ENCODE measurements around the gene GPR146. TPM values are rescaled to one million over a fixed set of nuclear protein-coding genes. Genes with fewer than 3 reads are reported as not detected.

Gene GPR146
- total and polyA plus RNA-seq, 9 donors, result 6.1 to 25.0 (median 8.4) TPM

DNA sequence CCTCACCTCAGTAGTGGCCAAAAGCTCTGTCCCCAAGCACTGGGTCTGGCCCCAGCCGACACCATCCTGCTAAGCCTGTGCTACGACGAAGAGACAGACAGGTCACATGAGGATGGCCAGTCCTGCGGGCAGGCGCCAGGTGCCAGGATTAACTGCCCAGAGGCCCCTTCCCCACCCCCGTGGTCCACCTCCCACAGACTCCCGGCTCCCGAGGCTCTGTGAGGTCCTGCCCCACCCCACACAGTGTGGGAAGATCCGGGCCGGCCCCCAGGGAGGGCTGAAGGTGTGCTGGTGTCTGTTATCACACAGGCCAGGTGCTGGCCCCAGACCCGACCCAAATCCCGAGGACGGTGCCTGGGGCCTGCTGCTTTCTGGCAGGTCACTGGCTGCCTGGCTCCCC is 34.1 kb upstream of the GPR146 start:
- intact Hi-C loops (cut with DNase I), result no loop called here
- TF ChIP-seq, protein P1, sequence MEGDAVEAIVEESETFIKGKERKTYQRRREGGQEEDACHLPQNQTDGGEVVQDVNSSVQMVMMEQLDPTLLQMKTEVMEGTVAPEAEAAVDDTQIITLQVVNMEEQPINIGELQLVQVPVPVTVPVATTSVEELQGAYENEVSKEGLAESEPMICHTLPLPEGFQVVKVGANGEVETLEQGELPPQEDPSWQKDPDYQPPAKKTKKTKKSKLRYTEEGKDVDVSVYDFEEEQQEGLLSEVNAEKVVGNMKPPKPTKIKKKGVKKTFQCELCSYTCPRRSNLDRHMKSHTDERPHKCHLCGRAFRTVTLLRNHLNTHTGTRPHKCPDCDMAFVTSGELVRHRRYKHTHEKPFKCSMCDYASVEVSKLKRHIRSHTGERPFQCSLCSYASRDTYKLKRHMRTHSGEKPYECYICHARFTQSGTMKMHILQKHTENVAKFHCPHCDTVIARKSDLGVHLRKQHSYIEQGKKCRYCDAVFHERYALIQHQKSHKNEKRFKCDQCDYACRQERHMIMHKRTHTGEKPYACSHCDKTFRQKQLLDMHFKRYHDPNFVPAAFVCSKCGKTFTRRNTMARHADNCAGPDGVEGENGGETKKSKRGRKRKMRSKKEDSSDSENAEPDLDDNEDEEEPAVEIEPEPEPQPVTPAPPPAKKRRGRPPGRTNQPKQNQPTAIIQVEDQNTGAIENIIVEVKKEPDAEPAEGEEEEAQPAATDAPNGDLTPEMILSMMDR (IDR thresholded peaks at IDR 0.05), result no peak
- TF ChIP-seq POLR2A (IDR thresholded peaks at IDR 0.05) (no peak), EP300 (IDR thresholded peaks at IDR 0.05) (no peak)
- 74 to 82% (median 79%) methylated on average over 11 to 13 of the region's 13 CpGs for WGBS, 3 donors
- Histone ChIP-seq H3K4me3 (no peak overlapping the region), H3K4me1 (ENCODE audit: insufficient read depth) (no peaks in the 10 kb centered on the region), H3K27me3 (no peaks in the 10 kb centered on the region), H3K9me3 (no peaks in the 10 kb centered on the region), H3K27ac (peak overlapping the region in 1 of 2 donors; percentile 12), H3K36me3 (no peaks in the 10 kb centered on the region)
- DNase-seq, result no peak

DNA sequence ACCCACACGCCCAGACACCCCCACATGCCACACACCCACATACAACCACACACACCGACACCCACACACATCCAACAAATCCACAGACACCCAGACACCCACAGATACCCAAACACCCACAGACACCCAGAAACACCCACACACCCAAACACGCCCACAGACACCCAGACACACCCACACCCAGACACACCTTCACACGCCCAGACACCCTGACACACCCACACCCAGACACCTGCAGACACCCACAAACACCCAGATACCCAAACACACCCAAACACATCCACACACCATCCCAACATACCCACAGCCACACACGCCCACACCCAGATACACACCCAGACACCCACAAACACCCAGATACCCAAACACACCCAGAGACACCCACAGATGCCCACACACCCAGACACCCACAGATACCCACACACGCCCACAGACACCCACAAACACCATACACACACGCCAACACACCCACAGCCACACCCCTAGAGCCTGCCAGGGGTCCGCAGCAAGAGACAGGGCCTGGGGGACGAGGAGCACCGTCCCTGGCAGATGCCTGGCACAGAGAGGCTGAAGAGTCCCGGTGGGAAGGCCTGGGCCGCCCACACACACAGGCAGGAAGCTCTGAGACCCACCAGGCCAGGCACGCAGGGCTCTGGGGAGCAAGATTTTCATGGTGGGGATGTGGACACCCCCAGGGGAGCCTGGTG is 32.9 kb upstream of the GPR146 start:
- Histone ChIP-seq H3K27me3 (no peaks in the 10 kb centered on the region), H3K9me3 (no peaks in the 10 kb centered on the region), H3K27ac (no peak overlapping the region), H3K4me1 (ENCODE audit: insufficient read depth) (peaks cover 2% of the 10 kb centered on the region), H3K4me3 (no peak overlapping the region), H3K36me3 (no peaks in the 10 kb centered on the region)
- TF ChIP-seq EP300 (IDR thresholded peaks at IDR 0.05) (no peak), POLR2A (IDR thresholded peaks at IDR 0.05) (no peak)
- TF ChIP-seq, protein P1 (IDR thresholded peaks at IDR 0.05), result no peak
- intact Hi-C loops (cut with DNase I), result no loop called here
- whole genome bisulfite sequencing, 3 donors, result 77 to 89% (median 83%) methylated on average over 12 to 13 of the region's 13 CpGs
- no peak for DNase-seq

DNA sequence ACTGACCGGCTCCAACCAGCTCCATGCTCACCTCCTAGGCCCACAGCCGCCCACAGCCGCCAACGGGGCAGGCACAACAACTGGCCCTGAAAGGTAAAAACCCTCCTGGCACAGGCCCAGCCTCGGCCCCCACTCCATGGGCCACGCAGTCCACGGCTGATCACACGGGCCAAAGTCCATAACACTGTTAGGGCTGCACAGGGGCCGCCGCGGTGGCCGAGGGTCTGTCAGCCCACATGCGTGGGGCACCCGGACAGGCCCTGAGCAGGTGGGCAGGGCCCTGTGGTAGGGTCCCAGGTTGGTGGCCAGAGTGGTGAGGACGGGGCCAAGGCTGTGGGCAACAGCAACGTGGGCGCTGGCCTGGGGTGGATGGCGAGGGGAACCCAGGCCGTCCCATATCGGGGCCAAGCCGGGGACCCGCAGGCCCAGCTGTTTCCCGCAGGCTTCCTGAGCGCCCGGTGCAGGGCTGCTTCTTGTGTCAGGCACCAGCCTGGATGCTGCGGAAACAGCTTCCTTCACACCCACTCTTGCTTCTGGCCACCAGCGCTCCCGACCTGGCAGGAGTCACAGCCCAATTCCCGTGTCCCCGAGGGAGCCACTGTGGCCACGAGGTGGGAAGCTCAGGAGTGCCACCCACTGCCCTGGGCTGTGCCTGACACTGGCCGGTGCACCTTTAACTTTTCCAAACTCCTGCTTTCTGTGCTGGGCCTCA is 32.2 kb upstream of the GPR146 start:
- Histone ChIP-seq H3K36me3 (no peaks in the 10 kb centered on the region), H3K4me3 (no peak overlapping the region), H3K9me3 (no peaks in the 10 kb centered on the region), H3K27me3 (no peaks in the 10 kb centered on the region), H3K27ac (no peak overlapping the region), H3K4me1 (ENCODE audit: insufficient read depth) (peaks cover 3% of the 10 kb centered on the region)
- no peak for TF ChIP-seq EP300 (IDR thresholded peaks at IDR 0.05)
- TF ChIP-seq, protein P1 (IDR thresholded peaks at IDR 0.05), result no peak
- no peak for TF ChIP-seq POLR2A (IDR thresholded peaks at IDR 0.05)
- intact Hi-C loops (cut with DNase I), result no loop called here
- DNase-seq, result no peak
- 83 to 84% (median 84%) methylated on average over 20 to 32 of the region's 32 CpGs for WGBS, 3 donors

DNA sequence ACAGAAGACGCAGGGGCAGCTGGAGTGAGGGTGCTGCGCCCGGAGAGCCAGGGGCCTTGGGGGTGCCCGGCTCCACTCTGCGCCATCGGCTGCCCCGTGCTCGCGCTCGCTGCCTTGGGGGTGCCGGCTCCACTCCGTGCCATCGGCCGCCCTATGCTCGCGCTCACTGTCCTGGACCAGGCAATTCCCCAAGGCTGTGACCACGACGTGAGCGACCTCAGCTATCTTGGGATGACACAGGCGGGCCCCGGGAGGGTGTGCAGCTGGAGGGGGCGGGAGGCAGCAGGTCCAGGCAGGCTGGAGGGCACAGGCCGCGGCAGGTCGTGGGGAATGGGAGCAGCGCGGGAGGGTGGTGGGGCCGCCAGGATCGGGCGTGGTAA is 31.6 kb upstream of the GPR146 start:
- H3K36me3 ChIP-seq, result no peaks in the 10 kb centered on the region
- peaks cover 3% of the 10 kb centered on the region for H3K4me1 ChIP-seq (ENCODE audit: insufficient read depth)
- no peak for DNase-seq
- TF ChIP-seq POLR2A (IDR thresholded peaks at IDR 0.05) (no peak), EP300 (IDR thresholded peaks at IDR 0.05) (no peak)
- TF ChIP-seq, protein P1 (IDR thresholded peaks at IDR 0.05), result no peak
- H3K9me3 ChIP-seq, result no peaks in the 10 kb centered on the region
- no peak overlapping the region for H3K27ac ChIP-seq
- no peak overlapping the region for H3K4me3 ChIP-seq
- intact Hi-C loops (cut with DNase I), result no loop called here
- no peaks in the 10 kb centered on the region for H3K27me3 ChIP-seq
- WGBS, 3 donors, result 88 to 92% (median 90%) methylated on average over 30 of the region's 30 CpGs
